Measurements from ENCODE around the gene ADORA2A. TPM values are rescaled to one million over a fixed set of nuclear protein-coding genes. Genes with fewer than 3 reads are reported as not detected.

The ADORA2A gene
- total RNA-seq, 2 experiments from 2014 or later = 37.6 to 38.0 TPM

DNA sequence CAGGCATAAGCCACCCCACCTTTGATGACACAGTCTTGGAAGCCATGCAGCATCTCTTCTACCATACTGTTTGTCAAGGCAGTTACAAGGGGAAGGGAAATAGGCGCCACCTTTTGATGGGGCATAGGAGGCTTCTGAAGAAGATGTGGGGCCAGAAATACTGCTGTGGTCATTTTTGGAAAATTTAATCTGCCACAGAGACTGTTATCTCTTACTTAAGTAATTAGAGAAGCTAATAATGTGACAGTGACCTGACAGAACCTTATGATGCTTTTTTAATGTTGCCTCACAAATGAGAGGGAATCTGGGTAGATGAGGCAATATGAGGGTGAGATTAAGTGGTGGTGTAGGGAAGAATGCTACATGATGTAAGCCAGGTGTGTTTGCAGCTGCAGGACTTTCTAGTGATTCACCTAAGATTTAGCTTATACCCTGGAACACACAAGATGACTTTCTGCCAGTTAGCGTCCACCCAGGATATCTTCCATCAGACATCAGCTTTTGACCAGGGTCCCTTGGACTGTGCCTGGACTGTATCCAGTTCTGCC, 34.3 kb upstream of the ADORA2A start:
- Mint-ChIP-seq H3K4me3 (no peak overlapping the region), H3K9me3 (no peaks in the 10 kb centered on the region), H3K36me3 (ENCODE audit: low read depth) (peaks cover 12% of the 10 kb centered on the region), H3K4me1 (ENCODE audit: low read depth) (peaks cover 15% of the 10 kb centered on the region), H3K27me3 (ENCODE audit: low read depth) (no peaks in the 10 kb centered on the region), H3K27ac (no peak overlapping the region)
- no peak for DNase-seq
- CTCF ChIA-PET = interaction anchor here (0.6 to 1.3 kb wide), 2 partner anchors 29 to 134 kb away, joined by 3 to 4 read pairs; no protein-coding TSS in a partner anchor
- intact Hi-C loops (cut with micrococcal nuclease) = loop anchor here (5.0 kb wide), 1 partner anchor 66 kb away; no protein-coding TSS in a partner anchor

DNA sequence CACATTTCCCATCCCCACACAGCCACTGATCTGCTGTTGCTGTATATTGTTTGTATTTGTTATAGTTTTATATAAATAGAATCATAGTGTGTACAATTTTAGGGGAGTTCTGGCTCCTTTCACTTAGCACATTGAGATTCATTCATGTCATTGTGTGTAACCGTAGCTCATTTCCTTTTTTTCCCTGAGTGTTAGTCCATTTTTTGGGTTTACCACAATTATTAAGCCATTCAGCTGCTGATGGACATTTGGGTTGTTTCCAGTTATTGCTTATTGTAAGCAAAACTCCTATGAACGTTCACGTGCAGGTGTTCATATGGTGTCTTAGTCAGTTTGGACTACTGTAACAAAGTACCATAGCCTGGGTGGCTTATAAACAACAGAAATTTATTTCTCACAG, 33.6 kb upstream of the ADORA2A start:
- Mint-ChIP-seq H3K27me3 (ENCODE audit: low read depth) (no peaks in the 10 kb centered on the region), H3K27ac (no peak overlapping the region), H3K4me1 (ENCODE audit: low read depth) (peaks cover 17% of the 10 kb centered on the region), H3K9me3 (no peaks in the 10 kb centered on the region), H3K4me3 (no peak overlapping the region), H3K36me3 (ENCODE audit: low read depth) (peaks cover 16% of the 10 kb centered on the region)
- no peak for DNase-seq
- intact Hi-C loops (cut with micrococcal nuclease) = loop anchor here (5.0 kb wide), 1 partner anchor 67 kb away; no protein-coding TSS in a partner anchor
- CTCF ChIA-PET = interaction anchor here (0.6 to 1.3 kb wide), 3 partner anchors 30 to 134 kb away, joined by 3 to 4 read pairs (median 3); no protein-coding TSS in a partner anchor

DNA sequence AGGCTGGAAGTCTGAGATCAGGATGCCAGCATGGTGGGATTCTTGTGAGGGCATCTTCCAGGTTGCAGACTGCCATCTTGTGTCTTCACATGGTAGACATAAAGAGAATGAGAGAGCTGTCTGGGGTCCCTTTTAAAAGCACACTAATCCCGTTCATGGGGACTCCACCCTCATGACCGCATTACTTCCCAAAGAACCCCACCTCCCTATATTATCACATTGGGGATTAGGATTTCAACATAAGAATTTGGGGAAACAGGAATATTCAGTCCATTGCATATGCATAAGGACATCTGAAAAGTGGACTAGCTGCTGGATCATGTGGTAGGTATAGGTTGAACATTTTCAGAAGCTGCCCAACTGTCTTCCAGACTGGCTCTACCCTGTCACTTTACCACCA, 33.1 kb upstream of the ADORA2A start:
- peaks cover 16% of the 10 kb centered on the region for H3K36me3 Mint-ChIP-seq (ENCODE audit: low read depth)
- H3K4me1 Mint-ChIP-seq (ENCODE audit: low read depth) = peaks cover 17% of the 10 kb centered on the region
- no peaks in the 10 kb centered on the region for H3K27me3 Mint-ChIP-seq (ENCODE audit: low read depth)
- CTCF ChIA-PET = interaction anchor here (1.0 kb wide), 1 partner anchor 61 kb away, joined by 3 read pairs; no protein-coding TSS in a partner anchor
- intact Hi-C loops (cut with micrococcal nuclease) = loop anchor here (5.0 kb wide), 1 partner anchor 67 kb away; no protein-coding TSS in a partner anchor
- H3K9me3 Mint-ChIP-seq = no peaks in the 10 kb centered on the region
- no peak for DNase-seq
- no peak overlapping the region for H3K4me3 Mint-ChIP-seq
- no peak overlapping the region for H3K27ac Mint-ChIP-seq

DNA sequence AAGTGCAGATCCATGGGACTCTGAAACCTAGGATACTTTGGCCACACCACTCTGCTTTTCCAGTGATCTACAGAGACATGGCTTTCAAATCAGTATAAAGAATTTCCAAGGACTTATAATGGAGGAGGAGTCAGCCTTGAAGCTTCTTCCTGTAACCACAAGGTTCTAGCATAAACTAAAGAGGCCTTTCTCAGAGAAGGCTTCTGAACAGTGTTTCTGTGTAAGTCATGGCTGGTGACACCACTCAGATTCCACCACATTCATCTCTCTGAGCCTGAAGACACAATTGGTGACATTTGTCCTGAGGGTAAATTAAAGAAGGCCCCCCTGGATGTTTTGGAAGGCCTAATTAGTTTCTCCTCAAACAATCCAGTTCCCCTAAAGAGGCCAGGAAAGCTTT, 29.0 kb upstream of the ADORA2A start:
- H3K4me3 Mint-ChIP-seq = no peak overlapping the region
- no peaks in the 10 kb centered on the region for H3K27me3 Mint-ChIP-seq (ENCODE audit: low read depth)
- peaks cover 28% of the 10 kb centered on the region for H3K4me1 Mint-ChIP-seq (ENCODE audit: low read depth)
- H3K9me3 Mint-ChIP-seq = no peaks in the 10 kb centered on the region
- no peak overlapping the region for H3K27ac Mint-ChIP-seq
- DNase-seq = no peak
- intact Hi-C loops (cut with micrococcal nuclease) = no loop called here
- CTCF ChIA-PET = interaction anchor here (1.1 to 1.2 kb wide), 2 partner anchors 20 to 23 kb away, joined by 3 read pairs; no protein-coding TSS in a partner anchor
- H3K36me3 Mint-ChIP-seq (ENCODE audit: low read depth) = peaks cover 20% of the 10 kb centered on the region

DNA sequence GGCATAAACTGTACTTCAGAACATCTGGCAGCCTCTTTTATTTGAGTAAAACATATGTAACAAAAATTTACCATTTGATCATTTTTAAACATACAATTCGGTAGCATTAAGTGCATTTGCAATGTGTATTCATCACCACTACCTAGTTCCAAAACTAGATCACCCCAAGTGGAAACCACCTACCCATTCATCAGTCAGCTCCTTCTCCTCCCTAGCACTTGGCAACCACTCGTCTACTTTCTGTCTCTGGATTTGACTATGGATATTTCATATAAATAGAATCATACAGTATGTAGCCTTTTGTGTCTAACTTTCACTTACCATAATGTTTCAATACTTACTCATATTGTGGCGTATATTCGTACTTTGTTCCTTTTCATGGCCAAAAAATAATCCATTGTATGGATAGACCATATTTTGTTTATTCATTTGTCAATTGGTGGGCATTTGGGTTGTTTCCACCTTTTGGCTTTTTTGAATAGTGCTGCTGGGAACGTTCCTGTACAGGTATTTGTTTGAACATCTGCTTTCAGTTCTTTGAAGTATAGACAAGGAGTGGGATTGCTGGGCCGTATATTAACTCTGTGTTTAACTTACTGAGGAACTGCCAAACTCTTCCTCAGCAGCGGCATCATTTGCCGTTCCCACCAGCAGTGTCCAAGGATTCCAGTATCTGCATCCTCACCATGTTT, 27.2 kb upstream of the ADORA2A start:
- Mint-ChIP-seq H3K4me3 (no peak overlapping the region), H3K27ac (no peak overlapping the region), H3K9me3 (no peaks in the 10 kb centered on the region), H3K4me1 (ENCODE audit: low read depth) (peaks cover 29% of the 10 kb centered on the region), H3K27me3 (ENCODE audit: low read depth) (no peaks in the 10 kb centered on the region), H3K36me3 (ENCODE audit: low read depth) (peaks cover 21% of the 10 kb centered on the region)
- CTCF ChIA-PET = interaction anchor here (0.8 to 1.2 kb wide), 2 partner anchors 12 to 13 kb away, joined by 3 to 6 read pairs; no protein-coding TSS in a partner anchor
- intact Hi-C loops (cut with micrococcal nuclease) = no loop called here
- DNase-seq = peak; percentile 33

DNA sequence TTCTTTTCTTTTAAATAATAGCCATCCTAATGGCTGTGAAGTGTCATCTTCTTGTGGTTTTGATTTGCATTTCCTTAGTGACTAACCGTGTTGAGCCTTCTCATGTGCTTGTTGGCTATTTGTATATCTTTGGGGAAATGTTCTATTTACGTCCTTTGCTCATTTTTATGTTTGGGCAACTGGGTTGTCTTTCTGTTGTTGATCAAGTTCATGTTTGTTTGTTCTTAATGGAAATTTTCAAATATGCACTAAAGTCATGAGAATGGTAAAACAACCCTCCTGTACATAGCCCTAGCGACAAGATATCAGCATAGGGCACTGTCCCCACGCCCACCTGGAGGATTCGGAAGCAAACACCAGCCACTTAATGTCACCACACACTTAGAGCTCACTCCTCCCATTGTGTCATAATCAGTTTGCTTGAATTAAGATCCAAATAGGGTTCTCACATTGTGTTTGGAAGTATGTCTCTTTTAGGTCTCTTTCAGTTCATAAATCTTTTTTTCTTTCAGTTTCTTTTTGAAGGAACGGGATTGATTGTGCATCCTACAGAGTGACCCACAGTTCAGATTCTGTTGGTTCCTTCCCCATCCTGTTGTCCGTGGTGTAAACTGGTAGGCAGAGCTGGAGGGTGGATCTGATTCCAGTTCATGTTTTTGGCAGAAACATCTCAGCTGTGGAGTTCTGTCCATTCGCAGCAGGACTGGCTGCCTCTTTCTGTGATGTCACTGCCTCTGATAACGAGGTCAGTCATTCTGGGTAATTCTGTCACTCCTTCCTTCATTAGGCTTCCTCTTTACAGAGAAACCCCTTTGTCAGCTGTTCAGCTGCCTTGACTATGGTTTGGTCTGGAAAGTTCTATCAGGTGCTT, 26.4 kb upstream of the ADORA2A start:
- Mint-ChIP-seq H3K4me1 (ENCODE audit: low read depth) (peaks cover 32% of the 10 kb centered on the region), H3K9me3 (no peaks in the 10 kb centered on the region), H3K27ac (no peak overlapping the region), H3K36me3 (ENCODE audit: low read depth) (peaks cover 17% of the 10 kb centered on the region), H3K27me3 (ENCODE audit: low read depth) (no peaks in the 10 kb centered on the region), H3K4me3 (no peak overlapping the region)
- CTCF ChIA-PET = no interaction called here
- intact Hi-C loops (cut with micrococcal nuclease) = no loop called here
- no peak for DNase-seq

DNA sequence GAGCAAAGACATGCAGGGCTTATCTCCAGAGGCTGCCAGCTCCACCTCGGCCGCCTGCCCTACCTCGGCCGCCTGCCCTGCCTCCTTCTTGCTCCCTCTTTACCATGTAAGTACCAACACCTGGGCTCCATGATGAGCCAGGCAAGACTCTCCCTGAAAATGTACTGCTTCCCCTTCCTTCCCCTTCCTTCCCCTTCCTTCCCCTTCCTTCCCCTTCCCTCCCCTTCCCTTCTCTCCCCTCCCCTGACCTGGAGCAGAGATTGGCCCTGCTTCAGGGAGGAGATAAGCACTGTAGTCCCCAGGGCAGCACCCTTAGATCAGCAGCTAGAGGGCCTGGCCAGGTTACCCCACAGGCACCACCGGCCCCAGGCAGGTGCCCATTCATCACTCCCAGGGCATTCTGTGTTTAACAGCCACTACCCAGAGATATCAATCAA, 25.4 kb upstream of the ADORA2A start:
- intact Hi-C loops (cut with micrococcal nuclease) = no loop called here
- no peak for DNase-seq
- Mint-ChIP-seq H3K4me3 (no peak overlapping the region), H3K27me3 (ENCODE audit: low read depth) (no peaks in the 10 kb centered on the region), H3K27ac (peak overlapping the region; percentile 46), H3K36me3 (ENCODE audit: low read depth) (peaks cover 15% of the 10 kb centered on the region), H3K4me1 (ENCODE audit: low read depth) (peaks cover 41% of the 10 kb centered on the region), H3K9me3 (no peaks in the 10 kb centered on the region)
- CTCF ChIA-PET = no interaction called here

DNA sequence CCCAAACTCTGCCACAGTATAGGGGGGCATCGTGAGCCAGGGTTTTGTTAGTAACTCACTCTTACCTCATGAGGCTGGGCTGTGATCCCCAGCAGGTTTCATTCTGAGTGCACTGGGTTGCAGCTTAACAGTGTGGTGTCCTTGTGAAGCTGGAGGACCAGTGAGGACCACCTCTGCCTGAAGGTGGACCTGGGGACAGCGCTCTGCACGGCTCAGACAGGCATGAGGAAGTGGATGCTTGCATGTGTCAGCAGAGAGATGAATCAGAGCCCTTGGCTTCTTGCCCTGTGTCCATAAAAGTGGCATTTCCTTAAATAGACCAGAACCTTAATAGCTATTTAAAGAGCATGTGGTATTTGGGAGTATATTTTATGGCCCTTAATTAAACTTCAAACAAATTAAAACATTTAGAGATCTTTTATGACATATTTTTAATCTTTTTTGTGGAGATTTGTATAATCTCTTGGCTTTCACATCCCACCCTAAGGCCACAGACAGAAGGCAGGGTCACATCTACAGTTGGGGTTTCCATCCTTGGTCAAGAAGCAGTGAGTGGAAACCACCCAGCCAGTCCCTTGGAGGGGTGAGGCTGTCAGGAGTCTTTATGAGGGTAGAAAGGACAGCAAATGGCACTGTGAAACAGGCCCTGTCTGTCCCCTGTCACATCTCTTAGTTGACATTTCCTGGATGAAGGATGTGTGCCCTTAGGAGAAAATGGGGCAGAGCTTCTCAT, 24.8 kb upstream of the ADORA2A start:
- peaks cover 48% of the 10 kb centered on the region for H3K4me1 Mint-ChIP-seq (ENCODE audit: low read depth)
- intact Hi-C loops (cut with micrococcal nuclease) = no loop called here
- no peaks in the 10 kb centered on the region for H3K27me3 Mint-ChIP-seq (ENCODE audit: low read depth)
- peak overlapping the region; percentile 46 for H3K27ac Mint-ChIP-seq
- peaks cover 15% of the 10 kb centered on the region for H3K36me3 Mint-ChIP-seq (ENCODE audit: low read depth)
- no peak for DNase-seq
- no peak overlapping the region for H3K4me3 Mint-ChIP-seq
- CTCF ChIA-PET = interaction anchor here (1.1 kb wide), 1 partner anchor 19 kb away, joined by 4 read pairs; no protein-coding TSS in a partner anchor
- no peaks in the 10 kb centered on the region for H3K9me3 Mint-ChIP-seq

DNA sequence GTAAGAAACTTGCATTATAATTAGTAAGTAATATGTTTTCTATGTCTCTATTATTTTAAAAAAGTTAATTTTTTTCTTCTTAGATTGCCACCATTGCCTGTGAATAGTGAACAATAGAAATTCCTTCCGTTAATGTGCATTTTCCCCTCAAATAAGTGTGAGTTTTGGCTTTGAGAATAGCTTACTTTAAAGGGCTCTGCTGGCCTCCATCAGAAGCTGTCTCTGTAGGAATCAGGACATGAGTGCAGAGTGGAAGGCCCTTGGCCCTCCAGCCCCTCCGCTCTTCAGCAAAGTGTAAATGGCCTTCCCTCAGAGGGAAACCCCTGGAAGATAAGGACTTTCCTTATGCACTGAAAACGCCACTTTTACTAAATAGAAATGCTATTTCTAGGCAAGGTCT, 24.1 kb upstream of the ADORA2A start:
- Mint-ChIP-seq H3K36me3 (ENCODE audit: low read depth) (peaks cover 11% of the 10 kb centered on the region), H3K9me3 (no peaks in the 10 kb centered on the region), H3K27me3 (ENCODE audit: low read depth) (no peaks in the 10 kb centered on the region), H3K4me3 (no peak overlapping the region), H3K4me1 (ENCODE audit: low read depth) (peaks cover 43% of the 10 kb centered on the region), H3K27ac (no peak overlapping the region)
- intact Hi-C loops (cut with micrococcal nuclease) = no loop called here
- no peak for DNase-seq
- CTCF ChIA-PET = interaction anchor here (0.7 to 1.1 kb wide), 2 partner anchors 18 to 118 kb away, joined by 3 to 4 read pairs; no protein-coding TSS in a partner anchor

DNA sequence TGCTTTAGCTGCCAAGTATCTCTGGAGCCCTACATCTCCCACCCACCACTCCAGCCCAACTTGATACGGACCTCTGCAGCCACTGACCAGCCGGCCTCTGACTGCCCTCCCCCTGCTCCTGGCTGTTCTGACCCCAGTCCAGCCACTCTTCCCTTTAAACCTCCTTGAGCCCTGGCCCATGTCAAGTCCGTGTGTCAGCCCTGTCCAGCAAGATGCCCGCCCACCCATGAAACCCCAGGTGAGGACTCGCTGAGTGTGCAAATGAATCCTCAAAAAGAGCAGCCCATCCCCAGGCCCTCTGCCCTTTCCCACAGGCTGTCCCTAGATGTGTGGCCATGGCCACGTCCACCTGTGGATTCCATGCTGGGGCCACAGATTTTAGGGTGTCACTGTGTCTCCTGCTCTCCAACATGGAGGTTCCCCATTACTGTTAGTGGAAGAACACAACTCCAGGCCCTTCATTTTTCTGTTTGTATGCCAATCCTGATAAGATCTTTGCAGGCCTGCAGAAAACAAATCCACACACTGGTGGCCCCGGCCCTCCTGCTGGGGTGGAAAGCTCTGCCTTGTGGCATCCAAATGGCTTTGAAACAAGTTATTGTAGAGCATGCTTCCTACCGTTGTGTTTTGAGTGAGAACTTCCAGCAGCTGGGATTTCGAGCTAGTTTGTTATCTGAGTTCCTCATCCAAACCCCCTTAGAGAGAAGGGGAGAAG, 22.7 kb upstream of the ADORA2A start:
- CTCF ChIA-PET = no interaction called here
- intact Hi-C loops (cut with micrococcal nuclease) = no loop called here
- H3K27ac Mint-ChIP-seq = no peak overlapping the region
- H3K4me1 Mint-ChIP-seq (ENCODE audit: low read depth) = peaks cover 46% of the 10 kb centered on the region
- H3K27me3 Mint-ChIP-seq (ENCODE audit: low read depth) = no peaks in the 10 kb centered on the region
- H3K9me3 Mint-ChIP-seq = no peaks in the 10 kb centered on the region
- peaks cover 7% of the 10 kb centered on the region for H3K36me3 Mint-ChIP-seq (ENCODE audit: low read depth)
- DNase-seq = no peak
- no peak overlapping the region for H3K4me3 Mint-ChIP-seq

DNA sequence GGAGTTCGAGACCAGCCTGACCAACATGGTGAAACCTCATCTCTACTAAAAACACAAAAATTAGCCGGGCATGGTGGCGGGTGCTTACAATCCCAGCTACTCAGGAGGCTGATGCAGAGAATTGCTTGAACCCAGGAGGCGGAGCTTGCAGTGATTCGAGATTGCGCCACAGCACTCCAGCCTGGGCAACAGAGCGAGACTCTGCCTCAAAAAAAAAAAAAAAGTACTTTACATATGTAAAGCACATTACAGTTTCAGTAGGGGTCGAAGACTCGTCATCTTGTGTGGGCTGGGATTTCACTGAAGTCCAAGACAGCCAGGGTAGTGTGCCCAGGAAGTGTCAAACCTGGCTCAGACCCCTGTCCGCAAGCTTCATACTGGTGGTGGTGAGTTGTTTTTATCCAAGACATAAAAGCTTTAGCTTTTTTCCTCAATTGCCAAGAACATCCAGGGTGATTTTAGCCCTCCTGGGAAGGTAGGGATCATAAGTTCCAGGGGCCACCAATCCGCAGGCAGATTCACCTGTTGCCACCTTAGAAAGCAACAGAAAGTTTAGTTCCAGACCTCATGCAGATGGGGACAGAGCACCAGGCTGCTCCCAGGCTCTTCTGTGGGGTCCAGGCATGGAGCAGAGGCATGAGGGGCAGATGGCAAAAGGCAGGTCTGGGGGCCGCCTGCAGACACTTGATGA, 21.6 kb upstream of the ADORA2A start:
- no peaks in the 10 kb centered on the region for H3K27me3 Mint-ChIP-seq (ENCODE audit: low read depth)
- peaks cover 7% of the 10 kb centered on the region for H3K36me3 Mint-ChIP-seq (ENCODE audit: low read depth)
- no peak for DNase-seq
- peaks cover 39% of the 10 kb centered on the region for H3K4me1 Mint-ChIP-seq (ENCODE audit: low read depth)
- intact Hi-C loops (cut with micrococcal nuclease) = no loop called here
- no peaks in the 10 kb centered on the region for H3K9me3 Mint-ChIP-seq
- CTCF ChIA-PET = interaction anchor here (1.2 kb wide), 1 partner anchor 91 kb away, joined by 4 read pairs; no protein-coding TSS in a partner anchor
- no peak overlapping the region for H3K27ac Mint-ChIP-seq
- H3K4me3 Mint-ChIP-seq = no peak overlapping the region

All from activated naive CD4-positive, alpha-beta T cell treated with anti-CD3 and anti-CD28 coated beads for 36 hours (primary cell).